T-helper 2 cell treated with Interferon-gamma antibody and Interleukin-4, amounts not matched to agents 5 μg/mL and 100 μg/mL, for 36 hours (primary cell): ENCODE data around the gene DIDO1.
"Not testable (repeated sequence)": the region's sequence is repeated elsewhere in the genome, so short reads cannot be mapped to it uniquely, and the experiment has no call there.

Experiments
- DNase-seq: peaks from one replicate; pipeline ENCODE4 v3.0.0; 2021; ENCODE audit warnings: low spot score
- H3K27ac Mint-ChIP-seq: one replicate; pipeline ENCODE4 v1.8.0; 2021; ENCODE audit warnings: mild to moderate bottlenecking, mixed read lengths
- H3K27me3 Mint-ChIP-seq: one replicate; pipeline ENCODE4 v1.8.0; 2021; ENCODE audit warnings: low read depth, mixed read lengths
- H3K36me3 Mint-ChIP-seq: one replicate; pipeline ENCODE4 v1.8.0; 2021; ENCODE audit warnings: low read depth, mixed read lengths
- H3K4me1 Mint-ChIP-seq: one replicate; pipeline ENCODE4 v1.8.0; 2021; ENCODE audit warnings: low read depth, mixed read lengths
- H3K4me3 Mint-ChIP-seq: one replicate; pipeline ENCODE4 v1.8.0; 2022; ENCODE audit warnings: mild to moderate bottlenecking, moderate library complexity, mixed read lengths
- H3K9me3 Mint-ChIP-seq: one replicate; pipeline ENCODE4 v1.8.0; 2021; ENCODE audit warnings: mixed read lengths

DIDO1 gene

DNA sequence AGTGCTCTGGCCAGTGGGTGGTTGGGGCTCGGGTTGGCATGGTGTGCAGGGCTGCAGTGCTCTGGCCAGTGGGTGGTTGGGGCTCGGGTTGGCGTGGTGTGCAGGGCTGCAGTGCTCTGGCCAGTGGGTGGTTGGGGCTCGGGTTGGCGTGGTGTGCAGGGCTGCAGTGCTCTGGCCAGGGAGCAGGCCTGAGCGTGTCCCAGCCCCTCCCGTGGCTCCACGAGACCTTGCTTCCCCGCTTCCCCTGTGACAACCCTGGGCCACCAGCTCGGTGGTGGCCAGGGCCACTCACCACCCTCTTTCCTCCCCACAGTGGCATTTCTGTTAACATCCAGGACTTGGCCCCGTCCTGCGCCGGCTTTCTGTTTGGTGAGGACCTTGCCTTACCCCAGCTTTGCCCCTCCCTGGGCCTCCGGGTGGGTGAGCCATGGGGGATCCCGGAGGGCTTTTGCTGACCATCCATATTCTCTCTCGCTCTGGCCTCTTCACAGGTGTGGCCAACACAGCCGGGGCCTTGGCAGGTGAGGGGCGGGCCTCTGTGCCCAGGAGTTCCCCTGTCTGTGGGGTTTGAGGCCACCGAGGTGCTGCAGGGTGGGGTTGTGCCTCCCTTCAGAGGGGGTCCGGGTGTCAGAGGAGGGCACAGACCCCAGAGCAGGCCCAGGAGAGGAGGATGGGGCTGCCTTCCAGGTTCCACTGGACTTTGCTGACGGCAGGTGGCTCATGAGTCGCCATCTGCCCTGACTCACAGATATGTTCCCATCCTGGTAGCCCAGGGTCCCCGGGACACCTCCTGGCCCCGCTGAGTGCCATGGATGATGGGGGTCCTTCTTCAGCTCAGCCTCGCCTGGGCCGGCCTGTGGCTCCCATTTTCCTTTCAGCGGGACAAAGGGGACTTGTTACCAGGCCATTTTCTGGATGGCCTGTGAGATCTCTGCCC is 40.2 kb upstream of the DIDO1 start:
- peaks cover under 1% of the 10 kb centered on the region for H3K4me1 Mint-ChIP-seq
- no peak overlapping the region for H3K4me3 Mint-ChIP-seq
- H3K9me3 Mint-ChIP-seq: no peaks in the 10 kb centered on the region
- H3K27ac Mint-ChIP-seq: no peak overlapping the region
- H3K36me3 Mint-ChIP-seq: no peaks in the 10 kb centered on the region
- peaks cover 5% of the 10 kb centered on the region for H3K27me3 Mint-ChIP-seq
- no peak for DNase-seq

- DNase-seq: no peak
- Mint-ChIP-seq H3K9me3 (no peaks in the 10 kb centered on the region), H3K4me1 (no peaks in the 10 kb centered on the region), H3K27me3 (peaks cover 2% of the 10 kb centered on the region), H3K4me3 (no peak overlapping the region), H3K36me3 (no peaks in the 10 kb centered on the region), H3K27ac (no peak overlapping the region)
Measured at GRCh38 chr20:62965363-62965771, 39.1 kb upstream of the DIDO1 start.

DNA sequence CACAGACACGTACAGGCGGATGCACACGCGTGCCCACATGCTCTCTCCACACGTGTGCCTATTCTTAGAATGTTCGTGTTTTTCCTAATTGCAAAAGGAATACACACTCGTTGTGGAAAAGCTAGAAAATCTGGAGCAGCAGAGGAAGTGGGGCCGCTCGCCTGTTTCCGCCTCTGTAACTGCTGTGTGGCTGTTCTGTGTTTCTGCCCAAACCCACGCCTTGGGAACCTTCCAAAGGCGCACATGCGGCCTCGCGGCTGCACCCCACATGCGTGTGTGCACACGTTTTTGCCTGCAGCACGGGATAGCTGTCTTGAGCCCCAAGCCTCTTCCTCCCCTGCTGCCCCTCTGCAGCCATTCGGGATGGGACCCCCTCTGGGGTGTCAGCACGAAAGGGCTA is 38.4 kb upstream of the DIDO1 start:
- H3K4me3 Mint-ChIP-seq: no peak overlapping the region
- peaks cover 3% of the 10 kb centered on the region for H3K4me1 Mint-ChIP-seq
- DNase-seq: no peak
- no peak overlapping the region for H3K27ac Mint-ChIP-seq
- no peaks in the 10 kb centered on the region for H3K9me3 Mint-ChIP-seq
- H3K36me3 Mint-ChIP-seq: no peaks in the 10 kb centered on the region
- no peaks in the 10 kb centered on the region for H3K27me3 Mint-ChIP-seq

DNA sequence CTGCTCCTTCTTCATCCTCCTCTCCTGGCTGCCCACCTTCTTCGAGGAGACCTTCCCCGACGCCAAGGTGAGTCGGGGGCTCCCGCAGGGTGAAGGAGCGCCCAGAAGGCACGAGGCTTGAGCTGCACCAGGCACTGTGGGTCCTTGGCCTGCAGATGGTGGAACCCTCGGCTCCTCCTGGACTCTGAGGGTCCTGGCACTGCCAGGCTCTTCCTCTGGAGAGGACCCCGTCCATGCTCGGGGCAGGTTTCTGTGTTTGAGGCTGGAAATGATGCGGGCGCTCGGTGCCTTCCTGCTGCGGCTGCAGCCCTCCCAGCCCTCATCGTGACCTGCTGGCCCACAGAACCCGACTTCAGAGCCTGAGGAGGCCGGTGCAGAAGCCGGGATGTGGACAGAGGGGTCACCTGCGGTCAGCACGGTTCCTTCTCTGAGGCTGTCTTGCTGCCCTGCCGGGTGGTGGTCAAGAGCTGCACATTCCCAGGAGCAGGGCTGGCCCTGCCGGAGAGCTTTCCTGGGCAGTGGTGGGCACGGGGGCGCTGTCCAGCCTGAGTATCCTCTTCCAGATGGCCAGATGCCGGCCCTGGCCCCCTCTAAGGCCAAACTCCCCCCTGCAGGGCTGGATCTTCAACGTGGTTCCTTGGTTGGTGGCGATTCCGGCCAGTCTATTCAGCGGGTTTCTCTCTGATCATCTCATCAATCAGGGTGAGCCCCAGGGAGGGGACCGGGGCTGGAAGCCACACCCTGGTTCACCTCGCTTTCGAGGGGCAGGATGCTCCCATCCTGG is 37.5 kb upstream of the DIDO1 start:
- Mint-ChIP-seq H3K27me3 (no peaks in the 10 kb centered on the region), H3K4me1 (peaks cover 4% of the 10 kb centered on the region), H3K27ac (no peak overlapping the region), H3K36me3 (no peaks in the 10 kb centered on the region), H3K9me3 (no peaks in the 10 kb centered on the region), H3K4me3 (no peak overlapping the region)
- DNase-seq: no peak

DNA sequence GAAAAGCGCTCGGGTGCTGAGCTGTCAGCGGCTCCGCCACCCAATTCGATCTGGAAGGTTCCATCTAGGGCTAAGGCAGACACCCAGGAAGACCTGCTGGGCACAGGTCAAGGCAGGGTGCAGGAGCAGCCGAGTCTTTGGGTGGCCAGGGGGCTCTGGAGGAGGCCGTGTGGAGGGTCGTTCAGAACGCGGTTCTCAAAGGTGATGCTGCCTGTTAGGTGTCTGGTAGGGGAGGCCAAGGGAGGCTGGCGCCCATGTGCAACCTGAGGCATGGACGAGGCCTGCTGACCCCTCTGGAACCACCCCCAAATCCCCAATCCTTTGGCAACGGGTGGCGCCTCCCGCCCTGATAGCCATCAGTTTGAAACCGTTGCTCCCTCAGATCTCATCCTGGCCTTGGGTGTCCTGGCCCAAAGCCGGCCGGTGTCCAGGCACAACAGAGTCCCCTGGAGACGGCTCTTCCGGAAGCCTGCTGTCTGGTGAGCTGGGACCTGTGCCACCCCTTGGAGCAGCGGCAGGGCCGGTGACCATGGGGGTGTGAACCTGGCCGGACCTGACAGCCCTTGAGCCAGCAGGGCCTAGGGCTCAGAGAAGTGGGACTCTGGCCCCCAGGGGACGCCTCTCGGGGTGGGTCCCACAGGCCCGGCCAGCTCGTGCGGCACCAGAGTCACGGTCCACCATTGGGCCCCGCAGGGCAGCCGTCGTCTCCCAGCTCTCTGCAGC is 36.7 kb upstream of the DIDO1 start:
- H3K27me3 Mint-ChIP-seq: no peaks in the 10 kb centered on the region
- no peak overlapping the region for H3K27ac Mint-ChIP-seq
- no peaks in the 10 kb centered on the region for H3K36me3 Mint-ChIP-seq
- peaks cover 4% of the 10 kb centered on the region for H3K4me1 Mint-ChIP-seq
- H3K9me3 Mint-ChIP-seq: no peaks in the 10 kb centered on the region
- DNase-seq: no peak
- H3K4me3 Mint-ChIP-seq: no peak overlapping the region

DNA sequence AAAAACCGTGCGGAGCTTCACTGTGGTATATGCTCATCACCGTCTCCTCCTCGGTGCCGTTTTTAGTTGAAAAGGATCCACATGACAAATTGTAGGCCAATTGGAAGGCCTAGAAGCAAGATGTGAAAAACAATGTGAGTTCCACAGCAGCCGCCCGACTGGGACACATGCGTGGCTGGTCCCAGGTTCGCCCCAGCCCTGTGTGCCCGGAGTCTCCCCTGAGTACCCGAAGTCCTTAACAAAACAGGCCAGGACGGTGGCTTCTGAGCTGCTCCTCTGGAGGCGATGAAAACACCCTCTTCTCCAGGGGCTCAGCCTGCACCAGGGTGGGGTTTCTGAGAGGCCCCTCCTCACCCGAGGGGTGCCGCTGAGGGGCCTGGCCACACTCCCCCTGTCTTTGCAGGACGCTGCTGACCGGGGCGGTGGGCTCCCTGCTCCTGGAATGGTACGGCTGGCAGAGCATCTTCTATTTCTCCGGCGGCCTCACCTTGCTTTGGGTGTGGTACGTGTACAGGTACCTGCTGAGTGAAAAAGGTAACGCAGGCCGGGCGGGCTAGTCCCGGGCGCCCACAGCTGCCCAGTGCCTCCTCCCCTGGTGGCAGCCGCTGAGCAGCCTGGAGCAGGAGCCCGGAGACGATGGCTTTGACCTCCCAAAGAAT is 36.0 kb upstream of the DIDO1 start:
- Mint-ChIP-seq H3K36me3 (no peaks in the 10 kb centered on the region), H3K4me1 (peaks cover 4% of the 10 kb centered on the region), H3K27me3 (no peaks in the 10 kb centered on the region), H3K27ac (no peak overlapping the region), H3K9me3 (no peaks in the 10 kb centered on the region), H3K4me3 (no peak overlapping the region)
- no peak for DNase-seq

DNA sequence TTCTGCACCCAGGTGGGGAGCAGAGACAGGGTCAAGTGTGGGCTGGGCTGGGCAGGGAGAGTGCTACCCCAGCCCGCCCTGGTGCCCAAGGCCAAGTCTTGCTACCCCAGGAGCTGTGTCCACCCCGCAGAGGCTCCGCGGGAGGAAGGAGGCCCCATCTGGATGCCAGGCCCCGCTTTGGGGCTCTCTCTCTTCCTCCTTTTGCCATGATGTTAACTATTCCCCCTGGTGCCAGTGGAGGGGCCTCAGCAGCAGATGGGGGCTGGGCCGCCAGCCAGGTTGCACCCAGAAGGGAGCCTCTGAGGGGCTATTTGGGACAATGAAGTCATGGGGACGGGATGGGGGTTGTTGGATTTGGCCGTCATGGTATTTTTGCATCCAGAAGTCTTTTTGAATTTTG is 35.5 kb upstream of the DIDO1 start:
- Mint-ChIP-seq H3K9me3 (no peaks in the 10 kb centered on the region), H3K4me3 (no peak overlapping the region), H3K4me1 (peaks cover 4% of the 10 kb centered on the region), H3K27me3 (no peaks in the 10 kb centered on the region), H3K27ac (no peak overlapping the region), H3K36me3 (no peaks in the 10 kb centered on the region)
- DNase-seq: no peak

- Mint-ChIP-seq H3K36me3 (no peaks in the 10 kb centered on the region), H3K4me1 (peaks cover 4% of the 10 kb centered on the region)
Measured at GRCh38 chr20:62961310-62961783, 35.0 kb upstream of the DIDO1 start.

GRCh38 chr20:62960446-62961309 is 34.4 kb upstream of the DIDO1 start:
- H3K27ac Mint-ChIP-seq, H3K36me3 Mint-ChIP-seq, H3K27me3 Mint-ChIP-seq, DNase-seq, H3K9me3 Mint-ChIP-seq, H3K4me3 Mint-ChIP-seq, H3K4me1 Mint-ChIP-seq: not testable (repeated sequence)

More at GRCh38 chr20:62961310-62961783, 35.0 kb upstream of the DIDO1 start:
- Mint-ChIP-seq H3K4me3 (no peak overlapping the region), H3K9me3 (no peaks in the 10 kb centered on the region), H3K27me3 (no peaks in the 10 kb centered on the region), H3K27ac (no peak overlapping the region)
- DNase-seq: no peak

- Mint-ChIP-seq H3K4me3 (no peak overlapping the region), H3K36me3 (no peaks in the 10 kb centered on the region), H3K27ac (no peak overlapping the region), H3K27me3 (no peaks in the 10 kb centered on the region), H3K4me1 (peaks cover 4% of the 10 kb centered on the region), H3K9me3 (no peaks in the 10 kb centered on the region)
- DNase-seq: no peak
Measured at GRCh38 chr20:62959998-62960436, 33.7 kb upstream of the DIDO1 start.

- H3K36me3 Mint-ChIP-seq: no peaks in the 10 kb centered on the region
- no peak for DNase-seq
- H3K4me1 Mint-ChIP-seq: peaks cover 4% of the 10 kb centered on the region
- no peak overlapping the region for H3K27ac Mint-ChIP-seq
- no peaks in the 10 kb centered on the region for H3K27me3 Mint-ChIP-seq
- H3K9me3 Mint-ChIP-seq: no peaks in the 10 kb centered on the region
- no peak overlapping the region for H3K4me3 Mint-ChIP-seq
Measured at GRCh38 chr20:62959101-62959971, 33.0 kb upstream of the DIDO1 start.
